H4 (cell line): Measurements from ENCODE around the gene CRYBA1. TPM values are rescaled to one million over a fixed set of nuclear protein-coding genes. Genes with fewer than 3 reads are reported as not detected.
"Not testable (repeated sequence)": the region's sequence is repeated elsewhere in the genome, so short reads cannot be mapped to it uniquely, and the experiment has no call there.

Experiments used
- DNase-seq: peaks from one replicate; pipeline ENCODE4 v3.0.0-alpha.2; 2015; ENCODE audit warnings: low spot score
- total RNA-seq: library from RNA; depleted of rRNA; stranded (reverse); fragments of >200 nt; shearing (Covaris generic); gene quantifications from 2 replicates; pipeline ENCODE4 v1.2.3, GENCODE V29; 2014; rRNA removed

Gene CRYBA1
- not detected in 2 replicates for total RNA-seq

- no peak for DNase-seq
These were observed at the start of gene CRYBA1 for GRCh38 chr17:29246628-29247027. CRYBA1 (plus strand) TSS chr17:29246859; CDS start chr17:29246864, 5 bp downstream.

- no peak for DNase-seq
These were observed 49.0 kb upstream of the CRYBA1 start for GRCh38 chr17:29197516-29198272.

GRCh38 chr17:29204068-29204804, 42.4 kb upstream of the CRYBA1 start:
- not testable (repeated sequence) for DNase-seq

- DNase-seq: no peak
These were observed 41.6 kb upstream of the CRYBA1 start for GRCh38 chr17:29205047-29205446.

GRCh38 chr17:29207975-29208374, 38.7 kb upstream of the CRYBA1 start:
- DNase-seq: no peak

GRCh38 chr17:29209073-29209472, 37.6 kb upstream of the CRYBA1 start:
- no peak for DNase-seq

- no peak for DNase-seq
These were observed 35.8 kb upstream of the CRYBA1 start for GRCh38 chr17:29210879-29211278.

GRCh38 chr17:29212094-29212631, 34.5 kb upstream of the CRYBA1 start:
- no peak for DNase-seq

- DNase-seq: no peak
These were observed 34.0 kb upstream of the CRYBA1 start for GRCh38 chr17:29212681-29213121.

- DNase-seq: no peak
These were observed 32.2 kb upstream of the CRYBA1 start for GRCh38 chr17:29214215-29215146.

GRCh38 chr17:29215174-29215573, 31.5 kb upstream of the CRYBA1 start:
- DNase-seq: no peak

- no peak for DNase-seq
These were observed 30.9 kb upstream of the CRYBA1 start for GRCh38 chr17:29215717-29216116.

GRCh38 chr17:29216181-29216580, 30.5 kb upstream of the CRYBA1 start:
- DNase-seq: no peak

- no peak for DNase-seq
These were observed 29.8 kb upstream of the CRYBA1 start for GRCh38 chr17:29216856-29217255.

GRCh38 chr17:29219378-29220047, 27.1 kb upstream of the CRYBA1 start:
- peak; percentile 75 for DNase-seq

GRCh38 chr17:29221338-29221737, 25.3 kb upstream of the CRYBA1 start:
- not testable (repeated sequence) for DNase-seq

- DNase-seq: no peak
These were observed 21.3 kb upstream of the CRYBA1 start for GRCh38 chr17:29225396-29225795.

- no peak for DNase-seq
These were observed 13.4 kb upstream of the CRYBA1 start for GRCh38 chr17:29233301-29233700.

- not testable (repeated sequence) for DNase-seq
These were observed 11.7 kb upstream of the CRYBA1 start for GRCh38 chr17:29234972-29235371.

- no peak for DNase-seq
These were observed 10.8 kb upstream of the CRYBA1 start for GRCh38 chr17:29235904-29236303.
